ENCODE results near the gene PSMB11. TPM values are rescaled to one million over a fixed set of nuclear protein-coding genes. Genes with fewer than 3 reads are reported as not detected.
"Not testable (repeated sequence)": the region's sequence is repeated elsewhere in the genome, so short reads cannot be mapped to it uniquely, and the experiment has no call there.

Gene PSMB11
- total RNA-seq, 1 donor from 2014 or later: not detected

- no peaks in the 10 kb centered on the region for H3K36me3 ChIP-seq
- peaks cover 10% of the 10 kb centered on the region for H3K4me1 ChIP-seq
- no peak overlapping the region for H3K27ac ChIP-seq
- DNase-seq: no peak
- intact Hi-C loops (cut with DNase I): no loop called here
- H3K4me3 ChIP-seq: no peak overlapping the region
- no peaks in the 10 kb centered on the region for H3K27me3 ChIP-seq
- no peak for TF ChIP-seq CTCF (IDR thresholded peaks at IDR 0.05)
- no peak for ATAC-seq
- no peaks in the 10 kb centered on the region for H3K9me3 ChIP-seq
These were observed 28.8 kb upstream of the PSMB11 start for GRCh38 chr14:23013054-23013748.

- ATAC-seq; H3K4me3 ChIP-seq; DNase-seq; H3K27ac ChIP-seq; H3K9me3 ChIP-seq; H3K27me3 ChIP-seq; intact Hi-C loops (cut with DNase I); H3K36me3 ChIP-seq: not testable (repeated sequence)
- peaks cover 10% of the 10 kb centered on the region for H3K4me1 ChIP-seq
These were observed 28.3 kb upstream of the PSMB11 start for GRCh38 chr14:23013749-23014054.

- DNase-seq: no peak
- Histone ChIP-seq H3K36me3 (no peaks in the 10 kb centered on the region), H3K9me3 (no peaks in the 10 kb centered on the region), H3K4me3 (no peak overlapping the region), H3K27ac (no peak overlapping the region), H3K4me1 (no peaks in the 10 kb centered on the region), H3K27me3 (no peaks in the 10 kb centered on the region)
- ATAC-seq: no peak
- intact Hi-C loops (cut with DNase I): no loop called here
- no peak for TF ChIP-seq CTCF (IDR thresholded peaks at IDR 0.05)
These were observed 26.4 kb upstream of the PSMB11 start for GRCh38 chr14:23015618-23016017.

- no peak for TF ChIP-seq CTCF (IDR thresholded peaks at IDR 0.05)
- ATAC-seq (no peak), DNase-seq (no peak)
- no peaks in the 10 kb centered on the region for H3K4me1 ChIP-seq
- intact Hi-C loops (cut with DNase I): no loop called here
- H3K27me3 ChIP-seq: no peaks in the 10 kb centered on the region
- no peaks in the 10 kb centered on the region for H3K9me3 ChIP-seq
- no peak overlapping the region for H3K4me3 ChIP-seq
- H3K27ac ChIP-seq: no peak overlapping the region
- H3K36me3 ChIP-seq: no peaks in the 10 kb centered on the region
These were observed 24.9 kb upstream of the PSMB11 start for GRCh38 chr14:23017091-23017490.

GRCh38 chr14:23018107-23018506 is 23.9 kb upstream of the PSMB11 start:
- H3K36me3 ChIP-seq: no peaks in the 10 kb centered on the region
- no peaks in the 10 kb centered on the region for H3K9me3 ChIP-seq
- TF ChIP-seq CTCF (IDR thresholded peaks at IDR 0.05): no peak
- no peak overlapping the region for H3K27ac ChIP-seq
- H3K4me3 ChIP-seq: no peak overlapping the region
- no peak for ATAC-seq
- DNase-seq: no peak
- intact Hi-C loops (cut with DNase I): no loop called here
- H3K4me1 ChIP-seq: no peaks in the 10 kb centered on the region
- no peaks in the 10 kb centered on the region for H3K27me3 ChIP-seq

GRCh38 chr14:23020143-23021128 is 21.6 kb upstream of the PSMB11 start:
- no peaks in the 10 kb centered on the region for H3K27me3 ChIP-seq
- no peak overlapping the region for H3K27ac ChIP-seq
- intact Hi-C loops (cut with DNase I): no loop called here
- H3K9me3 ChIP-seq: no peaks in the 10 kb centered on the region
- ATAC-seq (no peak), DNase-seq (no peak)
- peaks cover 5% of the 10 kb centered on the region for H3K36me3 ChIP-seq
- TF ChIP-seq CTCF (IDR thresholded peaks at IDR 0.05): no peak
- no peaks in the 10 kb centered on the region for H3K4me1 ChIP-seq
- H3K4me3 ChIP-seq: no peak overlapping the region
